Measurements from ENCODE around the gene BPIFB6. TPM values are rescaled to one million over a fixed set of nuclear protein-coding genes. Genes with fewer than 3 reads are reported as not detected.

Gene BPIFB6
- total RNA-seq, 6 donors from 2014 or later: not detected

- WGBS, 2 donors: 82 to 93% methylated on average over 9 to 11 of the region's 11 CpGs
- Histone ChIP-seq H3K27me3 (no peaks in the 10 kb centered on the region), H3K4me1 (no peaks in the 10 kb centered on the region), H3K36me3 (no peaks in the 10 kb centered on the region), H3K27ac (no peak overlapping the region), H3K4me3 (no peak overlapping the region), H3K9me3 (no peaks in the 10 kb centered on the region)
- no peak for DNase-seq
- TF ChIP-seq CTCF (IDR thresholded peaks at IDR 0.05) (no peak), POLR2A (IDR thresholded peaks at IDR 0.05) (no peak), POLR2AphosphoS5 (IDR thresholded peaks at IDR 0.05) (no peak), EP300 (IDR thresholded peaks at IDR 0.05) (no peak)
- no peak for ATAC-seq (ENCODE audit: low FRiP score in 2 of 2)
Measured at GRCh38 chr20:33064572-33065287, 33.3 kb downstream of the BPIFB6 start.

GRCh38 chr20:33065785-33066184, 34.3 kb downstream of the BPIFB6 start:
- Histone ChIP-seq H3K27me3 (no peaks in the 10 kb centered on the region), H3K36me3 (no peaks in the 10 kb centered on the region), H3K4me1 (no peaks in the 10 kb centered on the region), H3K9me3 (no peaks in the 10 kb centered on the region), H3K27ac (no peak overlapping the region), H3K4me3 (no peak overlapping the region)
- DNase-seq (no peak), ATAC-seq (ENCODE audit: low FRiP score in 2 of 2) (no peak)
- TF ChIP-seq CTCF (IDR thresholded peaks at IDR 0.05) (no peak), POLR2AphosphoS5 (IDR thresholded peaks at IDR 0.05) (no peak), POLR2A (IDR thresholded peaks at IDR 0.05) (no peak), EP300 (IDR thresholded peaks at IDR 0.05) (no peak)
- WGBS, 2 donors: 73 to 80% methylated on average over 9 of the region's 9 CpGs

- no peak for ATAC-seq (ENCODE audit: low FRiP score in 2 of 2)
- no peak for TF ChIP-seq POLR2A (IDR thresholded peaks at IDR 0.05)
- no peak for TF ChIP-seq CTCF (IDR thresholded peaks at IDR 0.05)
- TF ChIP-seq EP300 (IDR thresholded peaks at IDR 0.05): no peak
- TF ChIP-seq POLR2AphosphoS5 (IDR thresholded peaks at IDR 0.05): no peak
- WGBS, 2 donors: 67% methylated on average over 3 of the region's 3 CpGs
Measured at GRCh38 chr20:33067806-33068205, 36.4 kb downstream of the BPIFB6 start.

GRCh38 chr20:33068251-33068939, 36.9 kb downstream of the BPIFB6 start:
- no peak for DNase-seq

More at GRCh38 chr20:33067806-33068205, 36.4 kb downstream of the BPIFB6 start:
- Histone ChIP-seq H3K9me3 (no peaks in the 10 kb centered on the region), H3K4me3 (no peak overlapping the region), H3K36me3 (no peaks in the 10 kb centered on the region), H3K27ac (no peak overlapping the region), H3K4me1 (no peaks in the 10 kb centered on the region), H3K27me3 (no peaks in the 10 kb centered on the region)
- DNase-seq: no peak

More at GRCh38 chr20:33068251-33068939, 36.9 kb downstream of the BPIFB6 start:
- Histone ChIP-seq H3K4me3 (no peak overlapping the region), H3K27ac (no peak overlapping the region), H3K9me3 (no peaks in the 10 kb centered on the region), H3K36me3 (no peaks in the 10 kb centered on the region), H3K27me3 (no peaks in the 10 kb centered on the region), H3K4me1 (no peaks in the 10 kb centered on the region)
- no peak for ATAC-seq (ENCODE audit: low FRiP score in 2 of 2)
- TF ChIP-seq POLR2AphosphoS5 (IDR thresholded peaks at IDR 0.05): no peak
- TF ChIP-seq POLR2A (IDR thresholded peaks at IDR 0.05): no peak
- no peak for TF ChIP-seq CTCF (IDR thresholded peaks at IDR 0.05)
- no peak for TF ChIP-seq EP300 (IDR thresholded peaks at IDR 0.05)
- WGBS, 2 donors: 75 to 88% methylated on average over 7 to 12 of the region's 12 CpGs
